Measurements from ENCODE around the gene RAB11A.
A peak's percentile ranks its signal among the peaks of the same experiment; 100 is the strongest.
"Not testable (repeated sequence)": the region's sequence is repeated elsewhere in the genome, so short reads cannot be mapped to it uniquely, and the experiment has no call there.

The RAB11A gene

GRCh38 chr15:65845826-65846519, 23.3 kb upstream of the RAB11A start:
- DNase-seq (ENCODE audit: low read depth in 3 of 3), result no peak

GRCh38 chr15:65847989-65848388, 21.3 kb upstream of the RAB11A start:
- no peak for DNase-seq (ENCODE audit: low read depth in 3 of 3)

DNA sequence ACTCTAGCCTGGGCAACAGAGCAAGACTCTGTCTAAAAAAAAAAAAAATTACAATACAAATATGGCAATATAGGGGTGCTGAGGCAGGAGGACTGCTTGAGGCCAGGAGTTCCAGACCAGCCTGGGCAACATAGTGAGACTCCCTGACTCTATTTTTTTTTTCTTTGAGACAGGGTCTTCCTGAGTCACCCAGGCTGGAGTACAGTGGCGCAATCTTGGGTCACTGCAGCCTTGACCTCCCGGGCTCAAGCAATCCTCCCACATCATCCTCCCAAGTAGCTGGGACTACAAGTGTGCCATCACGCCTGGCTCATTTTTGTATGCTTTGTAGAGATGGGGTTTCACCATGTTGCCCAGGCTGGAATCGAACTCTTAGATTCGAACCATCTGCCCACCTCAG, 17.3 kb upstream of the RAB11A start:
- no peak for DNase-seq (ENCODE audit: low read depth in 3 of 3)

GRCh38 chr15:65856821-65857455, 12.4 kb upstream of the RAB11A start:
- DNase-seq (ENCODE audit: low read depth in 3 of 3), result peak; percentile 53 to 76 (median 63)

- DNase-seq (ENCODE audit: low read depth in 3 of 3), result no peak
Observed at GRCh38 chr15:65857718-65858402, 11.4 kb upstream of the RAB11A start.

- DNase-seq (ENCODE audit: low read depth in 3 of 3), result peak; percentile 16 to 35 (median 24)
Observed at GRCh38 chr15:65862682-65863081, 6.6 kb upstream of the RAB11A start.

- DNase-seq (ENCODE audit: low read depth in 3 of 3), result no peak
Observed at GRCh38 chr15:65863106-65863505, 6.2 kb upstream of the RAB11A start.

- no peak for DNase-seq (ENCODE audit: low read depth in 3 of 3)
Observed at GRCh38 chr15:65867244-65867643, 2.0 kb upstream of the RAB11A start.

- not testable (repeated sequence) for DNase-seq (ENCODE audit: low read depth in 3 of 3)
Observed at GRCh38 chr15:65867933-65868332, 1.4 kb upstream of the RAB11A start.

- DNase-seq (ENCODE audit: low read depth in 3 of 3), result no peak
Observed at GRCh38 chr15:65868546-65869125, 655 bp upstream of the RAB11A start.

GRCh38 chr15:65869954-65870871, 922 bp downstream of the RAB11A start:
- no peak for DNase-seq (ENCODE audit: low read depth in 3 of 3)

- DNase-seq (ENCODE audit: low read depth in 3 of 3), result no peak
Observed at GRCh38 chr15:65870889-65871533, 1.7 kb downstream of the RAB11A start.

DNA sequence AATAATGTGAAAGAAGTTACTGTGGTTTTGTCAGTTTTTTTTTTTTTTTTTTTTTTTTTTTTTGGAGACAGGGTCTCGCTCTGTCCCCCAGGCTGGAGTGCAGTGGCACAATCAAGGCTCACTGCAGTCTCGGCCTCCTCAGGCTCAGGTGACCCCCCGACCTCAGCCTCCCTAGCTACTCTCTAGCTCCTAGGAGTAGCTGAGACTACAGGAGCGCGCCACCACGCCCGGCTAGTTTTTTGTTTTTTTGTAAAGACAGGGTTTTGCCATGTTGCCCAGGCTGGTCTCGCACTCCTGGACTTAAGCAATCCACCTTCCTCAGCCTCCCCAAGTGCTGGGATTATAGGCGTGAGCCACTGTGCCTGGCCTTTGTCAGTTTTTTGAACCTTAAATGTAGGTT, 2.6 kb downstream of the RAB11A start:
- DNase-seq (ENCODE audit: low read depth in 3 of 3), result not testable (repeated sequence)

DNA sequence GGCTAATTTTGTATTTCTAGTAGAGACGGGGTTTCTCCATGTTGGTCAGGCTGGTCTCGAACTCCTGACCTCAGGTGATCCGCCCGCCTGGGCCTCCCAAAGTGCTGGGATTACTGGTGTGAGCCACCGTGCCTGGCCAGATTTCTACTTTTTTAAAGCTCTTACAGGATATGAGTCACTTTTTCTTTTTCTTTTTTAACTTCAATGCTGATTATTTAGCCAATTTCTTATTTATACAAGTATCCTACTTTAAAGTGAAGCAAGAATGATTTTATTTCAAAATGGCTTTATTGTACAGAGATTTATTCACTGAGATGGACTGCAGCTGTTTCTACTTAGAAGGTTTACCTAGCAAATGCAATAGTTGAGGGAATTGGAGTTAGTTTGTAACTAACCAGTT, 3.3 kb downstream of the RAB11A start:
- not testable (repeated sequence) for DNase-seq (ENCODE audit: low read depth in 3 of 3)

DNA sequence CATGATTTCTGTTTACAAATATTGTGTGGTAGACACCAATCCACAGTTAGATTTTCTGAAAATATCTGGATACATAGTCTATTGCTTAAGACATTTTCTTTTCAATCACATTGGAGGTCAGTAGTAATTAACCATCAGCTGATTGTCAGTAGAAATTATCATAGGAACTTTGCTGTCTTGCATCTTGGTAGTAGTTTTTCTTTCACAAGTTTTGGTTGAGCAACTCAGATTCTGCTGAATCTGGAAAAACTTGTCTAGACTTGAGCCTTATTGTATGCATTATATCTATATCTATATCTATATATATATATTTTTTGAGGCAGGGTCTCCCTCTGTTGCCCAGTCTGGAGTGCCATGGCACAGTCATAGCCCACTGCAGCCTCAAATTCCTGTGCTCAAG, 4.0 kb downstream of the RAB11A start:
- no peak for DNase-seq (ENCODE audit: low read depth in 3 of 3)

- DNase-seq (ENCODE audit: low read depth in 3 of 3), result no peak
Observed at GRCh38 chr15:65875458-65875857, 6.2 kb downstream of the RAB11A start.

- no peak for DNase-seq (ENCODE audit: low read depth in 3 of 3)
Observed at GRCh38 chr15:65877749-65878148, 8.5 kb downstream of the RAB11A start.

- no peak for DNase-seq (ENCODE audit: low read depth in 3 of 3)
Observed at GRCh38 chr15:65881766-65882434, 12.6 kb downstream of the RAB11A start.

- no peak for DNase-seq (ENCODE audit: low read depth in 3 of 3)
Observed at GRCh38 chr15:65883571-65883970, 14.3 kb downstream of the RAB11A start.

DNA sequence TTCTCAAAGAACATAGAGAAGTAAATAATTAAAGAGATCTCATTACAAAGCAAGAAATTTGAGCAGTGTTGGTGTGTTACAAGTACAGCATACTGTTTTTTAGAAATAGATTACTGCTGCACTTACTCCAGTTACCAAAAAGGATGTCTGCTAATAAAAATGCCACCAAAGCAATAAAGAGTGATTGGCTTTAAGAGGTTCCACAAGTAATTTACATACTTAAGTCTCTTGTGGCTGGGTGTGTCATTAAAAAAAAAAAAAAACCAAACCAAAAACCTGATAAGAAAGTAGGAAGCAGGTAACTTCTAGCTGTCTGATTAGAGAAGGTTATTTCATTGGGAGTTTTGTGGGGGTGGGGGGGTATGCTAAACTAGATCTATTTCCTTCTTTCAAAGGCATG, 15.2 kb downstream of the RAB11A start:
- no peak for DNase-seq (ENCODE audit: low read depth in 3 of 3)

All from stimulated activated CD4-positive, alpha-beta T cell treated with anti-CD3 and anti-CD28 coated beads, TNF-alpha, amount 100 ng/mL, for 4 hours (primary cell).